ENCODE measurements around the gene SERTAD4.
"Not testable (repeated sequence)": the region's sequence is repeated elsewhere in the genome, so short reads cannot be mapped to it uniquely, and the experiment has no call there.

The SERTAD4 gene

DNA sequence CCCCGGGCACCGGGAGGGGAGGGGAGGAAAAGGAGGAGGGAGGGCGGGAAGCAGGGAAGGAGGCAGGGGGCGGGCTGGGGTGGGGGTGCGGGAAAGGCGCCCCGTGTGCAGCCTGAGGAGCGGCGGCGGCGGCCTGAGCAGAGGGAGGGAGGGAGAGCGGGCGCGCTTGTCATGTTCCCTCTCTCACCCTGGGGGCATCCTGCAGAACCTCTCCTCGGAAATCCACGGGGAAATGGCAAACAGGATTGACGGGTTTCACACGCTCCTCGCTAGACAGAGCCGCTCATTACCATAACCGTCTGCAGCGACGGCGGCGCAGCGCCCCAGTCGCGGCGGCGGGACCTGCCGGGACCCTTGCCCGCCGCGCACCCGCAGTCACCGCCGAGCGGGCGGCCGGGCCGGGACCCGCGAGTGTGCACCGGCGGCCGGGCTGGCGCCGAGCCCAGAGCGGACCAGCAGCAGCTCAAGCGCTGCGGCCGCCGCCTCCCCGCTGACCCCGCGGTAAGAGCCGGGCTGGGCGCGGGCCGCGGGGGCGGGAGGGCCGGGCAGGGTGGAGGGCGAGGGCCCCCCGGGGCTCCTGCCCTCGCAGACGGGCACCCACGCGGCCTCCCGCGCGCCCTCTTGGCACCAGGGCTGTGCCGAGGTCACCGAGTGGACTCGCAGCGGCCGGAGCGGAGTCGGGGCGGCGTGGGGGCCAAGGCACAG is at the start of gene SERTAD4:
Gene SERTAD4, plus strand, starts transcription at position 286 of the 705 bp plus-strand sequence. CDS start 5,165 bp downstream, outside the sequence.
- peak; percentile 79 for DNase-seq

DNA sequence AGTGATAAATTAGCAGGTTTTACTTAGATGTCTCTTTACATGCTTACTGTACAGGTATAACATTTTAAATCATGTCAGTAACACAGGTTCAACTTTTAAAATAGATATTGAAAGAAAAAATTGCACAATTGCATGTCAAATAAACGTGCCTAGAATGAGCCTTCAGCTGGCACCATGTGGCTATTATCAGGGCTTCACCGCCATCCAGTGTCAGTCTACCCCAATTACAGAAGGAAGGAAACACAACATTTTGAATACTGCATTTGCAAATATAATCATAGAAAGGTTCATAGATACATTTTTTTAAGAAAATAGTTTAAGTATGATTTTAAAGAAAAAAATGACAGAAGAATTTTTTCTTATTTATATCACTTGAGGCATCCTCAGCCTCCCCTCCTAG is 47.5 kb upstream of the SERTAD4 start:
- DNase-seq: no peak

DNA sequence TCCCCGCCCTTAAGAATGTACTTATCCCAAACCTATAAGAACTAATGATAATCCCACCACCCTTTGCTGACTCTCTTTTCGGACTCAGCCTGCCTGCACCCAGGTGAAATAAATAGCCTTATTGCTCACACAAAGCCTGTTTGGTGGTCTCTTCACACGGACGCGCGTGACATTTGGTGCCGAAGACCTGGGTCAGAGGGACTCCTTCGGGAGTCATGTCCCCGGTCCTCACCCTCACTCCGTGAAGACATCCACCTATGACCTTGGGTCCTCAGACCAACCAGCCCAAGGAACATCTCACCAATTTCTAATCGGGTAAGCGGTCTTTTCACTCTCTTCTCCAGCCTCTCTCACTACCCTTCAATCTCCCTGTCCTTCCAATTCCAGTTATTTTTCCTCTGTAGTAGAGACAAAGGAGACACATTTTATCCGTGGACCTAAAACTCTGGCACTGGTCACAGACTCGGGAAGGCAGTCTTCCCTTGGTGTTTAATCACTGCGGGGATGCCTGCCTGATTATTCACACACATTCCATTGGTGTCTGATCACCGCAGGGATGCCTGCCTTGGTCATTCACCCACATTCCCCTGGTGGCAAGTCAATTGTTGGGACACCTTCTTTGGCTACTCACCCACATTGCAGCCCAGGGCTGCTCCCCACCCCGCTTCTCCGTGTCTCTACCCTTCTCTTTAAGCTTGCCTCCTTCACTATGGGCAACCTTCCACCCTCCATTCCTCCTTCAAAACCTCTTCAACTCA is 44.6 kb upstream of the SERTAD4 start:
- not testable (repeated sequence) for DNase-seq

DNA sequence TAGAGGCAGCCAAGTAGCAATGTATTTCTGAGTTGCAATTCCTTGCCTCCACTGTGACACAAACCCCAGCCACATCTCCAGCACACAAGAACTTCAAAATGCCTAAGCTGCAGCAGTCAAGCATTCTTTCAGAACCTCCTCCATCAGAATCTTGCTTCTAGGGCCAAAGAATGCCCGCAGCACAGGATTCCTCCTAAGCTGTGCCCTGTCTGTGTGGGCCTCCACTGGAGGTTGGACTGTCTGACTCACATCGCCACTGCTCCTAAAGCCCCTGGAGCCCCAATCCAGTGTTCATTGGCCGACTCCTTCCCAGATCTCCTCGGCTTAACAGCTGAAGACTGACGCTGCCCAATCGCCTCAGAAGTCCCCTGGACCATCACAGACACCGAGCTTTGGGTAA is 43.2 kb upstream of the SERTAD4 start:
- no peak for DNase-seq

DNA sequence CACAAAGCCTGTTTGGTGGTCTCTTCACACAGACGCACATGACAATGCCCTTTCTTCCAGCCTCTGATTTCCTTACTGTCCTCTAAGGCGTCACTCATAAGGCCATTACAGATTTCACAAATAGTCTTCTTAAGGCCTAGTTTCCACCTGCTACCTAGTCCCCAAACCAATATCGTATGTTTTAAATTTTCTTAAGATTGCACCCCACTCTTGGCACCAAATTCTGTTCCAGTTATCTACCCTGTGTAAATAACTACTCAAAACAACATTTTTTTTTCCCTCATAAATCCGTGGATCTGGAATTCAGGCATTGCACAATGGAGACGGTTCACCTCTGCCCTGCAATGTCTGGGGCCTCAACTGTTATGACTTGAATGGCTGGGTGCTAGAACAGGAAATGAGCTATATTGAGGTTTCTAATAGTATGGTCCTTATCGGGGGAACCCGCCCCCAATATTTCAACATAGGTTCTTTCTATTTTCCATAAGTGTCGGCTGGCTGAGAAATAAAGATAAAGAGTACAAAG is 36.9 kb upstream of the SERTAD4 start:
- no peak for DNase-seq

DNA sequence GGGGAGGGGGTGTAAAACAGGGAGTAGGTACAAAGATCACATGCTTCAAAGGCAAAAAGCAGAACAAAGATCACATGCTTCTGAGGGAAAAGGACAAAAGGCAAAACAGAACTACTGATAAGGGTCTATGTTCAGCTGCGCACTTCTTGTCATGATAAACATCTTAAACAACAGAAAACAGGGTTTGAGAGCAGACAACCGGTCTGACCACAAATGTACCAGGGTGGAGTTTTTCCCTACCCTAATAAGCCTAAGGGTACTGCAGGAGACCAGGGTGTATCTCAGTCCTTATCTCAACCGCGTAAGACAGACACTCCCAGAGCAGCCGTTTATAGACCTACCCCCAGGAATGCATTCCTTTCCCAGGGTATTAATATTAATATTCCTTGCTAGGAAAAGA is 36.3 kb upstream of the SERTAD4 start:
- DNase-seq: not testable (repeated sequence)

DNA sequence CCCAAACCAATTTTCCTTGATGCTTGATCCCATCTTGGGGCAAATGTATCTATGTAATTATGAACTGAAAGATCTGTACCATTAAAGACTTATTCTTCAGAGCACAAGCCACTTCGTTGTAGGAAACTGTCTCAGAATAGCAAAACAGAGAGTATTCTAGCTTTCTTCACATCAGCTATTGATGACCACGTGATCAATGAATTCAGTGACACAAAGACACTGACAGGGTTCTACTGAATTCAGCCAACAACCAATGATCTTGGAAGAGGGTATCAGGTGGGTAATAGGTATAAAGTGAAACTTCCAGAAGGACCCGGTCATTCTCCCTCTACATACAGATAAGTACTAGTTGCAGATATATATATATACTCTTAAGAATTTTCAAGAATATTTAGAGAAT is 33.8 kb upstream of the SERTAD4 start:
- DNase-seq: no peak

DNA sequence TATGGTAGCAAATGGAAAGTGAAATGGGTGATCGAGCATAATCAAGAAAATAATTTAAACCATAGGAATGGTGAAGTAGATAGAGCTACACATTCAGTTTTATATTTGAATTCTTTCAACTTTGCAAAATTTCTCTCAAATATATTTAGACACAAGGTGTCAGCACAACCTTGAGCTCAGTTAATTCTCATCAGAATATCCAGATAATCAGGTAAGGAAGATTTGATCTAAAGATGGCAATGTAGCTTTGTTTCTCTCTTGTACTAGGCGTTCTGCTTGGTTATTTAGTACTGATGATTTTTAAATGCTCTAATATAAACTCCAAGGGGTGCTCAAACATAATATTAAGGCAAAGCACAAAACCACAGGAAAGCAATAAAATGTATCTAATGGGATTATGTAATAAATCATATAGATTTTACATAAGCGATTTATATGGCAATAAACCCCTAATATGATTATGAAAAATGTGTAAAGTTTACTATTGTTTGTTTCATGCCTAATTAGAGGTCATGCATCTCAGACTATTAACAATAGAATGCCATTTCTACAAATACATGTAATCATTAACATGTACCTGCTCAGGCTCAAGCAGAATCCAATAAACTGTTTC is 32.4 kb upstream of the SERTAD4 start:
- DNase-seq: no peak

DNA sequence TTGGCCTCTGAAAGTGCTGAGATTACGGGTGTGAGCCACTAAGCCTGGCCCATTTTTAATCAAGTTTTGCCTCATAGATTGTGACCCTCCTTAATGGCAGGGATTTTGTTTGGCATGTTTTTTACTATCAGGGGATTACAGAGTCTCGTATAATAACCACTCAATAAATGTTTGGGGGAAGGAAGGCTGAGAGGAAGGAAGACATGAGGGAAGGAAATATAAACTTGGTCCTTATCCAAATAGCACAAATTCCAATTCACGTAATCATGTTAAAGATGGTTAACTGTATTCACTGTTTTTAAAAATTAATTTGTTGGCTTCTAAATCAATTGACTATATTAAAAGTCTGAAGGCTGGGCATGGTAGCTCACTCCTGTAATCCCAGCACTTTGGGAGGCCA is 30.9 kb upstream of the SERTAD4 start:
- DNase-seq: no peak

DNA sequence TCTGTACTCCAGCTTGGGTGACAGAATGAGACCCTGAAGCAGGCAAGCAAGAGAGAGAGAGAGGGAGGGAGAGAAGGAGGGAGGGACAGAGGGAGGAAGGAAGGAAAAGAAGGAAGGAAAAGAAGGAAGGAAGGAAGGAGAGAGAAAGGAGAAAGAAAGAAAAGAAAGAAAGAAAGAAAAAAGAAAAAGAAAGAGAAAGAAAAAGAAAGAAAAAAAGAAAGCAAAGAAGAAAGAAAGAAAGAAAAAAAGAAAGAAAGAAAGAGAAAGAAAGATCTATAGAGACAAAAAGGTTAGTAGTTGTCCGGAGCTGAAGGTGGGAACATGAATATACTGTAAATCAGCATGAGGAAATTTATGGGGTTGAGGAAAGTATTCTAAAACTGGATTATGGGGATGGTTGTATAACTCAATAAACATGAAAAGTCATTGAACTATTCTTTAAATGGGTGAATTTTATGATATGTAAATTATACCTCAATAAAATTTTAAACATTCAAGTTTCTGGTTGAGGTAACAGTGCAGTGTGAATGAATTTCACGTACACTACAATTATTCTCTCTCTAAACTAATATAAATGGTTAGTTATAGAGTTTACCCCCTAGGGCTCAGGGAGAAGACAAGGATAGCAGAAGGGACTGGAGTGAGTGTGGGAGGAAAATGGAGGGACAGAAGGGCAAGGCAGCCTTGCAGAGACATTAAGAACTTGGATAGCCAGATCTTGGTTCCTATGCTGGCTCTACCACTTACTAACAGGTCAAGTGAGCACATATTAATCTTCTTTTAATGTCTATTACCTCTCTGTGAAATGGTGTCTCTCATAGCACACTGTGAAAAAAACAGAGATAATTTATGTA is 24.8 kb upstream of the SERTAD4 start:
- no peak for DNase-seq

DNA sequence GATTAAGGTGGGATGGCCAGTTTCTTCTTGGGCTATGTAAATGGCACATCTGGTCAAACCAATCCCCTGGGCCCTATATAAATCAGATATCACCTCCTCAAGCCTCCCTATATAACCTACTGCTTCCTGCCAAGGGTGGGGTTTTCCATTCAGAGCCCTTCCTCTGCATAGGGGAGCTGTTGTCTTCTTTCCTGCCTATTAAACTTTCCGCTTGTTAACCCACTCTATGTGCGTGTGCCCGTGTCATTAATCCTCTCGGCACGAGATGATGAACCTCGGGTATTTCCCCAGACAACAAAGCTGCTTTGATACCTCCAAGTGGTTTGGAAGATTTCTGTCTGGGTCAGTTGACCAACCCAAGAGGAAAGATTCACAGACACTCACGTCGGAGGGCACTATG is 19.3 kb upstream of the SERTAD4 start:
- DNase-seq: no peak

DNA sequence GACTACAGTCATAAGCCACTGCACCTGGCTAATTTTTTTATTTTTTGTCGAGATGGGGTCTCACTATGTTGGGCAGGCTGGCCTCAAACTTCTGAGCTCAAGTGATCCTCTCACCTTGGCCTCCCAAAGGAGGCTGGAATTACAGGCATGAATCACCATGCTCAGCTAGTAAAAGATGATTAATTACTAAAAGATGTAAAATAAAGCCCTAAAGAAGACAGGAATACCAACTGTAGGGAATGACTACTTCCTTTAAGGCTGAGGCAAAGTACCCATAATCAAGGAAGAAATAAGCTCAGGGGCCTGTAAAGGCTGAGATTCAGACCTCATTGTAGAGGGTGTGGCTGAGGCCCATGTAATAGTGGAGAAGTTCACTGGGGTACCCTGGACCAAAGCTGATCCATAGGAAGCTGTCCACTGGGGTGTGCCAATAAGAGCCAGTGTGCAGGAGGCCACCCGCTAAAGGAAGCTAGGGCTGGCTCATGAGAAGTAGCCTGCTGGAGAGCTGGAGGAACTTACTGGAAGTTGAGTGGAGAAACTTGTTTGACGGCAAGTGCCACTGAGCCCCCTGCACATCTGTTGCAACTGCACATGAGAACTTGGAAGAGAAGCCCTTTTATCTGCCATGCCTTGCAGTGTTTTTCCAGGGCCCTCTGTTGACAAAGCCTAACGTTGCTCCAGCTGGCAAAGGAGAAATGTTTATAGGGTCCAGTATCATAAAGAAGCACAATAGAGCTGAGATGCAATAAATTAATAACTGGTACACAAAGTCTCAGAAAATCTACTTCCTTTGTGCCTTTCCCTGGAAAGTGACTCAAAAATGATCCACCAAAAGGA is 17.8 kb upstream of the SERTAD4 start:
- DNase-seq: no peak

DNA sequence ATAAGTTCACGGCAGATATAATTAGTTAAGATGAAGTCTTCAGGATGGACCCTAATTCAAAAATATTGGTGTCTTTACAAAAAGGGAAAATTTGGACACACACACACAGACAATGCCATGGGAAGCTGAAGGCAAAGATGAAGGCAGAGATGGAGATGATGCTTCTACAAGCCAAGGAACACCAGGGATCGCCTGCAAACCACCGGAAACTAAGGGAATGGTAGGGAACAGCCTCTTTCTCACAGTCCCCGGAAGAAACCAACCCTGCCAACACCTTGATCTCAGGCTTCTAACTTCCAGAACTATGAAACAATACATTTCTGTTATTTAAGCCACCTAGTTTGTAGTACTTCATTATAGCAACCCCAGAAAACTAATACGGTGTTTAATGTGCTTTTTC is 15.1 kb upstream of the SERTAD4 start:
- DNase-seq: no peak

DNA sequence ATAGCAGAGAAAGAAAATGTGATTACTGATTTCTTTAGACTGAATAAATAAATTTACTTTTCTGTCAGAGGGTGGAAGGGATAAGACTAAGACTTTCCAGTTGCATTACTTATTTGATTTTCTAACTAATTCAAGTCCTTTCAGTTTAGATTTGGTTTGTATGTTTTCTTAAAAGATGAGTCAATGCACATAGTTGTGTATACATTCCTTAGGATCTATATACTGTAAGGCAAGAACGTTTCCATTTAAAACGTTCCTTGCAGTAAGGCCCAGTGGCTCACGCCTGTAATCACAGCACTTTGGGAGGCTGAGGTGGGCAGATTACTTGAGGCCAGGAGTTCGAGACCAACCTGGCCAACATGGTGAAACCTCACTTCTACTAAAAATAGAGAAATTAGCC is 14.5 kb upstream of the SERTAD4 start:
- no peak for DNase-seq

DNA sequence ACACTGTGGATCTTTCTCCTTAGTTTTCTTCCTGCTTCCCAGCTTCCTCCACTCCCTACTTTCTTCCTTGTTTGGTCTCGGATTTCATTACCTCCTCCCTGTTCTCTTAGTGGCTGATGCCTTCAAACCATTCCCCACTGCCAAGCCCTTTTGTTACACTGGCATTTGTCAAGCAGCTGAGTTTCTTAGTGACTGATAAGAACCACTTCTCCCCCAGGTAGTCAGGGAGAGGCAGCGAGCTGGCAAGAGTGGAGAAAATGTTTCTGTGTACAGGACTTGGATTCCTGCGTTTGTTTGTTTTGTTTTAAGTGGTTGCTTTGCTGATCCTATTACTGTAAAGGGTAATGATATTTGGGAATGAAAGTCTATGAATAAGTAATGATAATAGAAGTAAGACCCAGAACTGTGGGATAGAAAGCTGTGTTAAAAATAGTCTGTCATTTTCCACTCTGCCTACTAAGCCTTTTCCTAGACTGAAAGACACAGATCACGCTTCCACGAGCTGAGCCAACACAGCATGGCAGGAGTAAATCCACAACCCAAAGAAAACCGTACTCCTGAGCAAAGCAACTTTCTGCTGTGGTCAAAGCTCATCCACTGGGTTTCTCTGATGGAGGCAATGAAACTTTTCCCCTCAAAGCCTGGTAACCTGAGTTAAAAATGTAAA is 10.1 kb upstream of the SERTAD4 start:
- DNase-seq: no peak

DNA sequence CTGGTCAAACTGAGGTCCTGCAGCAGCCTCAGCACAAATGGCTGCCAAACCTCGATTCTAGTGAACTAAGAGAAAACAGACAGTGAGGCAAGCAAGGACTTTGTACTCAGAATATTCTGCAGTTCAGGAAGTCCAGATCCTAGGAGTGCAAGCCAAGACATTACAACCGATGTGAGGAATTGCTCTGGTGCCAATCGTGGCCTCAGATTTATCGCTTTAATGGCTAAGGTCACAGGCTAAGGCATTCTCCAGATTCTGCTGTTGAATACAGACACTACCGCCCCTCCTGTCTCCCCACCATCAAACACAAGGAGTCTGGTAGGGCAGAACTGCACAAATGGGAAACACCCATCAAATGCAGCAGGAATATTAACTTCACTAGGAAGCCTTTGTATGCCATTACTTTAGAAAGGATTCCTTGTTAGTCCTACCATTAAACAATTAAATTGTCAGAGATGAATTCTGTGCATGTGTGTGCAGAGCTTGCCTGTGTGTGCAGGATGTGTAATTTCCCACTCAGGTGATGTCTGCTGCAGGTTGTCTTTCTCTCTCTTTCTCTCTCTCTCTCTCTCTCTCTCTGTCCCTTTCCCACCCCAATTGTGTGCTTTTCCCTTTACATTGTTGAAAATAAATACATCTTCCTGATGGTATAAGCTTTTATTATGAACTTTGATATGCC is 9.2 kb upstream of the SERTAD4 start:
- no peak for DNase-seq

DNA sequence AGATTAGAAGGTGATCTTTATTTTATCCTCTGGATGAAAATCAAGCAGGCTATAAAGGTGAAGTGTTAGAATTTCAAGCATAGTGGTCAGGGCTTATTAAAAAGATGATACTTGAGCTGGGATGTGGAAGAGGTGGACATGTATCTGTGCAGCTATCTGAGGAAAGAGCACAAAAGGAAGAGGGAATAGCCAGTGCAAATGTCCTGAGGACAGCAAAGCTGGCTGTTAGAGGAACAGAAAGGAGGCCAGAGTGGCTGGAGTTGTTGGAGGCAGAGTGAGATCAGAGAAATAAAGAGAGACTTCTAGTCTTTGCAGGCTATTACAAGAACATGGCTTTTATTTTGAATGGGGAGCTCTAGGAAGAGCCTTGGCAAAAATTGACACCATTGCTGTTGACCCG is 4.4 kb upstream of the SERTAD4 start:
- DNase-seq: no peak

DNA sequence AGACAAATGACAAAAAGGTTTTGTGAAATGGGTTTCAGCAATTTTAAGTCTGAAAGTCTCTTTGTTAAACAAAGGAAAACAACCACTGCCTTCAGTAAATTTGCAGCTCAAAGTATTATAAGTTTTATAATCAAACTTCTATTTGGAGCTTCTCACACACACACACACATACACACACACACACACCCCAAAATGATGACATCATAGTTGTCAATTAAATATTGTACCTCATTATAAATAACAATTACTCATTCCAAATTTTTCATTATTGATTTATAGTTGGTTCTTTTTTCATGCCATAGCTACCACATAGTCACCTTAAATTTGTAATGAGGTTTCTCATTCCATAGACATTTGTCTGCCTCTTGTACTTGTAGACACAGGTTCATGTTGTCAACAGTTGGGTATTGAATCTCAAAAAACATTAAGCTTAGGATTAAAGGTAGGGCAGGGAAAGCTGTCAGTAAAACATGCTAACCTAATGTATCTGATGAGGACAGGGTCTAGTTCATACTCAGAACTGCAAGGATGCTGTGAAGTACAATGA is 2.4 kb upstream of the SERTAD4 start:
- no peak for DNase-seq

DNA sequence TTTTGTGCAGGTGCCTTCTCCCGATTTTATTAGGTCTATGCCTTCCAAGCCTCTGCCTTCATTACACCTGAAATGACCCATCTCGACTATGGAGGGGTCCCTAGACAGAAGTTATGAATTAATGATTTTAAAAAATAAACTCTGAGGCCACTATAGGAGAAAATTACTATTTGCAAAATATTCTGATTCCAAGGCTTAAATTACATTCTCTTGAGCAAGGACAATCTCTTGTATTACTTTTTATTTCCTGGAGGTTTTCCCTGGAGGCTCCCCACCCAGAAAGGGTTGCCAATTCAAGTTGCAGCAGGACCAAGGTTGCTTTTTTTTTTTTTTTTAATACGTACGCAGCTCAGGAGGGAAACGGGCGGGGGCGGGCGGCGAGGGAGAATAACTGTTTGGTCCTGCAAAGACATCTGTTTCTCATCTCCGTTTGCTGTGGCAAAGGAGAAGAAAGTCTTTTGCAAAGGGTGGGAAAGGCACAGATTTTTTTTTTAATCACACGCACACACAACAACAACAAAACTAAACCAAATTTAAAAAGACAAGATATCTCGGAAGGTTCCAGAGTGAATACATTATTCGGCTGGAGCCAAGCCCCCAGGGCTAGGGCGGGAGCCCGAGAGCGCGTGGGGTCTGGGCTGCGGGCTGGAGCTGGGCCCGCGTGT is 618 bp upstream of the SERTAD4 start:
- peak; percentile 39 for DNase-seq

DNA sequence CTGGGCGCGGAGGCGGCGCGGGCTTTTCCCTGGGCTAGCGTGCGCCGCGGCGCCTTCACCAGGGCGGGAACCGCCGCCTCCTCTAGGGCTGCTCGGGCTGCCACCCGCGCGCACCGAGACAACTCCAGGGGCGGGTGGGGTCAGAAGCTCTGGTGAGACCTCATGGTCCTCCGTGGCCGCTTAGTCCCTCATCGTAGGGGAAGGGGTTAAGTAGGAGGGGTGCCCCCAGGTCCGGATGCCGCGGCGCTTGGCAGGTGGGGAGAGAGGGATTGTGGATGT is 559 bp downstream of the SERTAD4 start:
- DNase-seq: peak; percentile 10
